ENCODE results near the gene MIPOL1. TPM values are rescaled to one million over a fixed set of nuclear protein-coding genes. Genes with fewer than 3 reads are reported as not detected.

MIPOL1 gene
- total and polyA plus RNA-seq, 2 of the 13 experiments (the other 11 are each of a cell fraction or from before 2014, with no cell fraction given), result 8.6 to 34.2 TPM

DNA sequence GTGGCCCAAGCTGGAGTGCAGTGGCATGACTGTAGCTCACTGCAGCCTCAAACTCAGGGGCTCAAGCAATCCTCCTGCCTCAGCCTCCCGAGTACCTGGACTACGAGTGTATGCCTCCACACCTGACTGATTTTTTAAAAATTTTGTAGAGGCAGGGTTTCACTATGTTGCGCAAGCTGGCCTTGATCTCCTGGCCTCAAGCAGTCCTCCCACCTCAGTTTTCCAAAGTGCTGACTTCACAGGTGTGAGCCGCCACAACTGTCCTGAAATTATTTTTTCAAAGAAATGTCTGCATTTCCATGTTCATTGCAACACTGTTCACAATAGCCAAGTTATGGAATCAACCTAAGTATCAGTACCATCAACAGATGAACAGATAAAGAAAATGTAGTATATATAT is 285.9 kb downstream of the MIPOL1 start (continued):
- TF ChIP-seq NR2F1 (CRISPR knock-in tag; IDR thresholded peaks at IDR 0.05) (0 out of 4 replicates have a peak, but pooled peaks of 1 of the 2 experiments have one; percentile 20), ZNF569 (CRISPR knock-in tag; IDR thresholded peaks at IDR 0.05; ENCODE audit: borderline replicate concordance) (no peak), ZNF292 (CRISPR knock-in tag; IDR thresholded peaks at IDR 0.05; ENCODE audit: borderline replicate concordance, low read depth) (no peak), ZNF891 (CRISPR knock-in tag; IDR thresholded peaks at IDR 0.05) (no peak), ZNF768 (CRISPR knock-in tag; IDR thresholded peaks at IDR 0.05) (no peak), ZNF747 (CRISPR knock-in tag; IDR thresholded peaks at IDR 0.05; ENCODE audit: borderline replicate concordance) (no peak), PAF1 (CRISPR knock-in tag; IDR thresholded peaks at IDR 0.05) (no peak), HNF4A (CRISPR knock-in tag; IDR thresholded peaks at IDR 0.05) (peak; percentile 42; the same call in 1 of the 2 replicates), BCL6 (CRISPR knock-in tag; IDR thresholded peaks at IDR 0.05) (no peak), CC2D1A (CRISPR knock-in tag; IDR thresholded peaks at IDR 0.05) (no peak)
- TF ChIP-seq, protein P1, sequence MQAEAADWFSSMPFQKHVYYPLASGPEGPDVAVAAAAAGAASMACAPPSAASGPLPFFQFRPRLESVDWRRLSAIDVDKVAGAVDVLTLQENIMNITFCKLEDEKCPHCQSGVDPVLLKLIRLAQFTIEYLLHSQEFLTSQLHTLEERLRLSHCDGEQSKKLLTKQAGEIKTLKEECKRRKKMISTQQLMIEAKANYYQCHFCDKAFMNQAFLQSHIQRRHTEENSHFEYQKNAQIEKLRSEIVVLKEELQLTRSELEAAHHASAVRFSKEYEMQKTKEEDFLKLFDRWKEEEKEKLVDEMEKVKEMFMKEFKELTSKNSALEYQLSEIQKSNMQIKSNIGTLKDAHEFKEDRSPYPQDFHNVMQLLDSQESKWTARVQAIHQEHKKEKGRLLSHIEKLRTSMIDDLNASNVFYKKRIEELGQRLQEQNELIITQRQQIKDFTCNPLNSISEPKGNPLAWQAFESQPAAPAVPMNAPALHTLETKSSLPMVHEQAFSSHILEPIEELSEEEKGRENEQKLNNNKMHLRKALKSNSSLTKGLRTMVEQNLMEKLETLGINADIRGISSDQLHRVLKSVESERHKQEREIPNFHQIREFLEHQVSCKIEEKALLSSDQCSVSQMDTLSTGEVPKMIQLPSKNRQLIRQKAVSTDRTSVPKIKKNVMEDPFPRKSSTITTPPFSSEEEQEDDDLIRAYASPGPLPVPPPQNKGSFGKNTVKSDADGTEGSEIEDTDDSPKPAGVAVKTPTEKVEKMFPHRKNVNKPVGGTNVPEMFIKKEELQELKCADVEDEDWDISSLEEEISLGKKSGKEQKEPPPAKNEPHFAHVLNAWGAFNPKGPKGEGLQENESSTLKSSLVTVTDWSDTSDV (CRISPR knock-in tag; IDR thresholded peaks at IDR 0.05), result no peak
- TF ChIP-seq, protein P2, sequence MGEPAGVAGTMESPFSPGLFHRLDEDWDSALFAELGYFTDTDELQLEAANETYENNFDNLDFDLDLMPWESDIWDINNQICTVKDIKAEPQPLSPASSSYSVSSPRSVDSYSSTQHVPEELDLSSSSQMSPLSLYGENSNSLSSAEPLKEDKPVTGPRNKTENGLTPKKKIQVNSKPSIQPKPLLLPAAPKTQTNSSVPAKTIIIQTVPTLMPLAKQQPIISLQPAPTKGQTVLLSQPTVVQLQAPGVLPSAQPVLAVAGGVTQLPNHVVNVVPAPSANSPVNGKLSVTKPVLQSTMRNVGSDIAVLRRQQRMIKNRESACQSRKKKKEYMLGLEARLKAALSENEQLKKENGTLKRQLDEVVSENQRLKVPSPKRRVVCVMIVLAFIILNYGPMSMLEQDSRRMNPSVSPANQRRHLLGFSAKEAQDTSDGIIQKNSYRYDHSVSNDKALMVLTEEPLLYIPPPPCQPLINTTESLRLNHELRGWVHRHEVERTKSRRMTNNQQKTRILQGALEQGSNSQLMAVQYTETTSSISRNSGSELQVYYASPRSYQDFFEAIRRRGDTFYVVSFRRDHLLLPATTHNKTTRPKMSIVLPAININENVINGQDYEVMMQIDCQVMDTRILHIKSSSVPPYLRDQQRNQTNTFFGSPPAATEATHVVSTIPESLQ (CRISPR knock-in tag; conservative IDR thresholded peaks at IDR 0.05), result no peak
- TF ChIP-seq, protein P3, sequence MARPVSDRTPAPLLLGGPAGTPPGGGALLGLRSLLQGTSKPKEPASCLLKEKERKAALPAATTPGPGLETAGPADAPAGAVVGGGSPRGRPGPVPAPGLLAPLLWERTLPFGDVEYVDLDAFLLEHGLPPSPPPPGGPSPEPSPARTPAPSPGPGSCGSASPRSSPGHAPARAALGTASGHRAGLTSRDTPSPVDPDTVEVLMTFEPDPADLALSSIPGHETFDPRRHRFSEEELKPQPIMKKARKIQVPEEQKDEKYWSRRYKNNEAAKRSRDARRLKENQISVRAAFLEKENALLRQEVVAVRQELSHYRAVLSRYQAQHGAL (CRISPR knock-in tag; IDR thresholded peaks at IDR 0.05; ENCODE audit: not compliant biosample characterization), result no peak
- TF ChIP-seq, protein P4, sequence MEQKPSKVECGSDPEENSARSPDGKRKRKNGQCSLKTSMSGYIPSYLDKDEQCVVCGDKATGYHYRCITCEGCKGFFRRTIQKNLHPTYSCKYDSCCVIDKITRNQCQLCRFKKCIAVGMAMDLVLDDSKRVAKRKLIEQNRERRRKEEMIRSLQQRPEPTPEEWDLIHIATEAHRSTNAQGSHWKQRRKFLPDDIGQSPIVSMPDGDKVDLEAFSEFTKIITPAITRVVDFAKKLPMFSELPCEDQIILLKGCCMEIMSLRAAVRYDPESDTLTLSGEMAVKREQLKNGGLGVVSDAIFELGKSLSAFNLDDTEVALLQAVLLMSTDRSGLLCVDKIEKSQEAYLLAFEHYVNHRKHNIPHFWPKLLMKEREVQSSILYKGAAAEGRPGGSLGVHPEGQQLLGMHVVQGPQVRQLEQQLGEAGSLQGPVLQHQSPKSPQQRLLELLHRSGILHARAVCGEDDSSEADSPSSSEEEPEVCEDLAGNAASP (CRISPR knock-in tag; IDR thresholded peaks at IDR 0.05; ENCODE audit: borderline replicate concordance), result no peak
- TF ChIP-seq, protein P5, sequence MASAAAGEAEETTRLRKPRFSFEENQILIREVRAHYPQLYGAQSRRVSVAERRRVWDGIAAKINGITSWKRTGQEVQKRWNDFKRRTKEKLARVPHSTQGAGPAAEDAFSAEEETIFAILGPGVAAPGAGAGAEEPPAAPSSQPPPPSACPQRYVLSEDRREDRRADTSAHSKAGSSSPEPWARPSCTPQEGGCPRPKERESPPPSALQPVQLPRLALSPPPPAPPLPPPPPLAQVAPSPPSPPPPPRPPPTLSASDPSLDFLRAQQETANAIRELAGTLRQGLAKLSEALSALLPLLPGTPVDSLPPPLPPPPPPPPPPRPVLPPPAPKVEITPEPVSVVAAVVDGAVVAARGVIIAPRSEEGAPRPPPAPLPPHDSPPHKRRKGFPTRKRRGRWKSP (CRISPR knock-in tag; IDR thresholded peaks at IDR 0.05), result no peak
- TF ChIP-seq, protein P6, sequence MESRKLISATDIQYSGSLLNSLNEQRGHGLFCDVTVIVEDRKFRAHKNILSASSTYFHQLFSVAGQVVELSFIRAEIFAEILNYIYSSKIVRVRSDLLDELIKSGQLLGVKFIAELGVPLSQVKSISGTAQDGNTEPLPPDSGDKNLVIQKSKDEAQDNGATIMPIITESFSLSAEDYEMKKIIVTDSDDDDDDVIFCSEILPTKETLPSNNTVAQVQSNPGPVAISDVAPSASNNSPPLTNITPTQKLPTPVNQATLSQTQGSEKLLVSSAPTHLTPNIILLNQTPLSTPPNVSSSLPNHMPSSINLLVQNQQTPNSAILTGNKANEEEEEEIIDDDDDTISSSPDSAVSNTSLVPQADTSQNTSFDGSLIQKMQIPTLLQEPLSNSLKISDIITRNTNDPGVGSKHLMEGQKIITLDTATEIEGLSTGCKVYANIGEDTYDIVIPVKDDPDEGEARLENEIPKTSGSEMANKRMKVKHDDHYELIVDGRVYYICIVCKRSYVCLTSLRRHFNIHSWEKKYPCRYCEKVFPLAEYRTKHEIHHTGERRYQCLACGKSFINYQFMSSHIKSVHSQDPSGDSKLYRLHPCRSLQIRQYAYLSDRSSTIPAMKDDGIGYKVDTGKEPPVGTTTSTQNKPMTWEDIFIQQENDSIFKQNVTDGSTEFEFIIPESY (CRISPR knock-in tag; IDR thresholded peaks at IDR 0.05), result peak; percentile 68; the same call in 1 of the 2 replicates
- TF ChIP-seq, protein P7, sequence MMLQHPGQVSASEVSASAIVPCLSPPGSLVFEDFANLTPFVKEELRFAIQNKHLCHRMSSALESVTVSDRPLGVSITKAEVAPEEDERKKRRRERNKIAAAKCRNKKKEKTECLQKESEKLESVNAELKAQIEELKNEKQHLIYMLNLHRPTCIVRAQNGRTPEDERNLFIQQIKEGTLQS (CRISPR knock-in tag; IDR thresholded peaks at IDR 0.05), result no peak
